Activated naive CD8-positive, alpha-beta T cell (primary cell): Measurements from ENCODE around the gene COL5A3.
"Not testable (repeated sequence)": the region's sequence is repeated elsewhere in the genome, so short reads cannot be mapped to it uniquely, and the experiment has no call there.

Experiments
- H3K27ac Mint-ChIP-seq: one replicate; pipeline ENCODE4 v1.8.0; 2021; ENCODE audit warnings: mixed read lengths
- H3K27me3 Mint-ChIP-seq: one replicate; pipeline ENCODE4 v1.8.0; 2021; ENCODE audit warnings: mixed read lengths
- H3K36me3 Mint-ChIP-seq: one replicate; pipeline ENCODE4 v1.8.0; 2021; ENCODE audit warnings: mixed read lengths
- H3K4me1 Mint-ChIP-seq: one replicate; pipeline ENCODE4 v1.8.0; 2021; ENCODE audit warnings: low read depth, mixed read lengths
- H3K4me3 Mint-ChIP-seq: one replicate; pipeline ENCODE4 v1.8.0; 2021; ENCODE audit warnings: mild to moderate bottlenecking, mixed read lengths
- H3K9me3 Mint-ChIP-seq: one replicate; pipeline ENCODE4 v1.8.0; 2021; ENCODE audit warnings: low read depth, mixed read lengths

The COL5A3 gene

GRCh38 chr19:9941671-9942070, 68.6 kb downstream of the COL5A3 start:
- H3K27me3 Mint-ChIP-seq: peaks cover 30% of the 10 kb centered on the region
- H3K4me1 Mint-ChIP-seq: peaks cover 7% of the 10 kb centered on the region
- no peak overlapping the region for H3K27ac Mint-ChIP-seq
- H3K36me3 Mint-ChIP-seq: peaks cover 7% of the 10 kb centered on the region
- H3K9me3 Mint-ChIP-seq: peaks cover 5% of the 10 kb centered on the region
- H3K4me3 Mint-ChIP-seq: no peak overlapping the region

GRCh38 chr19:9941231-9941630, 69.1 kb downstream of the COL5A3 start:
- Mint-ChIP-seq H3K27me3 (peaks cover 30% of the 10 kb centered on the region), H3K4me1 (peaks cover 8% of the 10 kb centered on the region), H3K9me3 (peaks cover 5% of the 10 kb centered on the region)

GRCh38 chr19:9940778-9941177, 69.5 kb downstream of the COL5A3 start:
- Mint-ChIP-seq H3K9me3 (peaks cover 5% of the 10 kb centered on the region), H3K4me3 (no peak overlapping the region), H3K27me3 (peaks cover 30% of the 10 kb centered on the region), H3K4me1 (peaks cover 8% of the 10 kb centered on the region), H3K36me3 (peaks cover 7% of the 10 kb centered on the region), H3K27ac (no peak overlapping the region)

More at GRCh38 chr19:9941231-9941630, 69.1 kb downstream of the COL5A3 start:
- Mint-ChIP-seq H3K36me3 (peaks cover 7% of the 10 kb centered on the region), H3K27ac (no peak overlapping the region), H3K4me3 (no peak overlapping the region)

- H3K27ac Mint-ChIP-seq: no peak overlapping the region
- H3K27me3 Mint-ChIP-seq: peaks cover 39% of the 10 kb centered on the region
- peaks cover 17% of the 10 kb centered on the region for H3K4me1 Mint-ChIP-seq
- peaks cover 7% of the 10 kb centered on the region for H3K36me3 Mint-ChIP-seq
- H3K4me3 Mint-ChIP-seq: no peak overlapping the region
- peaks cover 5% of the 10 kb centered on the region for H3K9me3 Mint-ChIP-seq
These were observed 70.9 kb downstream of the COL5A3 start for GRCh38 chr19:9939301-9939913.

- Mint-ChIP-seq H3K36me3 (peaks cover 3% of the 10 kb centered on the region), H3K27ac (no peak overlapping the region), H3K4me1 (peaks cover 23% of the 10 kb centered on the region), H3K9me3 (peaks cover 5% of the 10 kb centered on the region), H3K27me3 (peaks cover 42% of the 10 kb centered on the region), H3K4me3 (peak overlapping the region; percentile 84)
These were observed 73.3 kb downstream of the COL5A3 start for GRCh38 chr19:9937001-9937411.

- H3K27ac Mint-ChIP-seq: no peak within 1 kb of the TSS
- H3K36me3 Mint-ChIP-seq: peaks cover 3% of the 10 kb centered on the region
- H3K4me1 Mint-ChIP-seq: peaks cover 23% of the 10 kb centered on the region
- H3K27me3 Mint-ChIP-seq: peaks cover 44% of the 10 kb centered on the region
- H3K4me3 Mint-ChIP-seq: peak within 1 kb of the TSS; percentile 84
- peaks cover under 1% of the 10 kb centered on the region for H3K9me3 Mint-ChIP-seq
These were observed 73.8 kb downstream of the COL5A3 start, which contains the start of gene OLFM2 for GRCh38 chr19:9936326-9937000. OLFM2 (minus strand) TSS chr19:9936515; CDS start chr19:9936366, 149 bp downstream.

GRCh38 chr19:9935506-9936325, 74.6 kb downstream of the COL5A3 start:
- Mint-ChIP-seq H3K4me1 (peaks cover 26% of the 10 kb centered on the region), H3K27me3 (peaks cover 40% of the 10 kb centered on the region), H3K27ac (no peak overlapping the region), H3K36me3 (peaks cover under 1% of the 10 kb centered on the region), H3K9me3 (no peaks in the 10 kb centered on the region), H3K4me3 (peak overlapping the region; percentile 80)

GRCh38 chr19:9934132-9934950, 76.0 kb downstream of the COL5A3 start:
- H3K27ac Mint-ChIP-seq: no peak overlapping the region
- H3K9me3 Mint-ChIP-seq: no peaks in the 10 kb centered on the region
- no peak overlapping the region for H3K4me3 Mint-ChIP-seq
- peaks cover 27% of the 10 kb centered on the region for H3K4me1 Mint-ChIP-seq
- H3K27me3 Mint-ChIP-seq: peaks cover 38% of the 10 kb centered on the region
- H3K36me3 Mint-ChIP-seq: no peaks in the 10 kb centered on the region

GRCh38 chr19:9932835-9933234, 77.5 kb downstream of the COL5A3 start:
- H3K27me3 Mint-ChIP-seq: peaks cover 36% of the 10 kb centered on the region
- H3K27ac Mint-ChIP-seq: no peak overlapping the region
- no peaks in the 10 kb centered on the region for H3K9me3 Mint-ChIP-seq
- H3K4me3 Mint-ChIP-seq: no peak overlapping the region
- no peaks in the 10 kb centered on the region for H3K36me3 Mint-ChIP-seq
- peaks cover 27% of the 10 kb centered on the region for H3K4me1 Mint-ChIP-seq

GRCh38 chr19:9931629-9932028, 78.7 kb downstream of the COL5A3 start:
- Mint-ChIP-seq H3K4me3 (no peak overlapping the region), H3K36me3 (no peaks in the 10 kb centered on the region), H3K9me3 (no peaks in the 10 kb centered on the region), H3K27me3 (peaks cover 29% of the 10 kb centered on the region), H3K4me1 (peaks cover 21% of the 10 kb centered on the region), H3K27ac (no peak overlapping the region)

GRCh38 chr19:9923440-9923839, 86.9 kb downstream of the COL5A3 start:
- no peaks in the 10 kb centered on the region for H3K9me3 Mint-ChIP-seq
- no peak overlapping the region for H3K4me3 Mint-ChIP-seq
- H3K27ac Mint-ChIP-seq: no peak overlapping the region
- no peaks in the 10 kb centered on the region for H3K36me3 Mint-ChIP-seq
- peaks cover 10% of the 10 kb centered on the region for H3K27me3 Mint-ChIP-seq
- no peaks in the 10 kb centered on the region for H3K4me1 Mint-ChIP-seq

- H3K36me3 Mint-ChIP-seq: not testable (repeated sequence)
These were observed 87.4 kb downstream of the COL5A3 start for GRCh38 chr19:9922782-9923379.

GRCh38 chr19:9917321-9917720, 93.0 kb downstream of the COL5A3 start:
- Mint-ChIP-seq H3K27ac (no peak overlapping the region), H3K4me3 (no peak overlapping the region), H3K4me1 (peaks cover 5% of the 10 kb centered on the region), H3K36me3 (no peaks in the 10 kb centered on the region), H3K27me3 (peaks cover 26% of the 10 kb centered on the region), H3K9me3 (no peaks in the 10 kb centered on the region)

More at GRCh38 chr19:9922782-9923379, 87.4 kb downstream of the COL5A3 start:
- not testable (repeated sequence) for H3K27ac Mint-ChIP-seq, H3K4me3 Mint-ChIP-seq, H3K4me1 Mint-ChIP-seq, H3K9me3 Mint-ChIP-seq
- peaks cover 11% of the 10 kb centered on the region for H3K27me3 Mint-ChIP-seq

- Mint-ChIP-seq H3K27me3 (peaks cover 22% of the 10 kb centered on the region), H3K4me3 (no peak overlapping the region), H3K27ac (peak overlapping the region; percentile 13), H3K4me1 (peaks cover 5% of the 10 kb centered on the region), H3K36me3 (no peaks in the 10 kb centered on the region), H3K9me3 (no peaks in the 10 kb centered on the region)
These were observed 93.6 kb downstream of the COL5A3 start for GRCh38 chr19:9916719-9917118.
